K562 (cell line): Measurements from ENCODE around the gene ERP27.

Experiments
- ETV1 ChIP-seq: fragments of 450-650 bp; conservative IDR thresholded peaks from 2 replicates; pipeline ENCODE4 v1.6.1; 2016; ENCODE audit warnings: missing genetic modification characterization, control low read depth, low read depth, missing compliant biosample characterization
- PML ChIP-seq: IDR thresholded peaks from 2 replicates; pipeline ENCODE4 v1.6.1; 2012; ENCODE audit warnings: low read length, inconsistent platforms
- RBM25 ChIP-seq: fragments of 200-400 bp; formaldehyde crosslinking; IDR thresholded peaks from 2 replicates; pipeline ENCODE4 v1.6.1; 2018; ENCODE audit warnings: low read length, low read depth, moderate library complexity; ENCODE audit not compliant: severe bottlenecking
- RCOR1 ChIP-seq, 2 experiments: IDR thresholded peaks; 2 replicates each; pipeline ENCODE4 v1.6.1; 2012; ENCODE audit warnings: low read depth in 2 of 2, low read length in 2 of 2, borderline replicate concordance in 1 of 2, improper control_type of control experiment in 1 of 2
- TF ChIP-seq, protein P1 (sequence below): fragments of 250-450 bp; sonication (Bioruptor Pico); IDR thresholded peaks from 2 replicates; pipeline ENCODE4 v1.8.0; 2022; ENCODE audit warnings: inconsistent platforms
- TF ChIP-seq, protein P2 (sequence below), 3 experiments: IDR thresholded peaks in 2 of 3; conservative IDR thresholded peaks in 1 of 3; 2 replicates each; pipeline ENCODE4 v1.5.1; 2011 to 2012; ENCODE audit warnings: low read length in 3 of 3, mild to moderate bottlenecking in 3 of 3, control low read depth in 2 of 3, improper control_type of control experiment in 1 of 3, inconsistent platforms in 1 of 3, low read depth in 1 of 3, mixed read lengths in 1 of 3, moderate library complexity in 1 of 3; ENCODE audit not compliant: insufficient read depth in 2 of 3

DNA sequence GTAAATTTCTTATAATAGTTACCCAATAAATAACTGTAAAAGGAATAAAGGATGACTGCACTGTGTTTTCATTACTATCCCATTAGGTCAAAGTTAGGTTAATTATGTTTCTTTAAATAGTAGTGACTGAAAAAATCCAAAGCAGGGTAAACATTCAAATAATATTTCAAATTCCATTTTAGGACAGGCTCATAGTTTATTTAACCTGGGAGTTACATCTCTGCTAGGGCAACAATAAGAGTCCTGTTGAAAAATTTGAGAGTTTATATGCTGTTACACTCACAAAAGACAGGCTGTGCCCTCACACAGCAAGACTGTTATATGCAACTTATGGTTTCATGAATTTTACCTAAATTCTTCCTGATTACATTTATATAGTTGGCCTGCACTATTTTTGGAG, 8.0 kb downstream of the ERP27 start:
- TF ChIP-seq RBM25 (no peak), ETV1 (tag) (no peak), RCOR1 (IDR thresholded peaks at IDR 0.05; ENCODE audit: borderline replicate concordance in 1 of 2, low read depth in 2 of 2, low read length in 2 of 2) (no peak), PML (no peak)
- TF ChIP-seq, protein P1, sequence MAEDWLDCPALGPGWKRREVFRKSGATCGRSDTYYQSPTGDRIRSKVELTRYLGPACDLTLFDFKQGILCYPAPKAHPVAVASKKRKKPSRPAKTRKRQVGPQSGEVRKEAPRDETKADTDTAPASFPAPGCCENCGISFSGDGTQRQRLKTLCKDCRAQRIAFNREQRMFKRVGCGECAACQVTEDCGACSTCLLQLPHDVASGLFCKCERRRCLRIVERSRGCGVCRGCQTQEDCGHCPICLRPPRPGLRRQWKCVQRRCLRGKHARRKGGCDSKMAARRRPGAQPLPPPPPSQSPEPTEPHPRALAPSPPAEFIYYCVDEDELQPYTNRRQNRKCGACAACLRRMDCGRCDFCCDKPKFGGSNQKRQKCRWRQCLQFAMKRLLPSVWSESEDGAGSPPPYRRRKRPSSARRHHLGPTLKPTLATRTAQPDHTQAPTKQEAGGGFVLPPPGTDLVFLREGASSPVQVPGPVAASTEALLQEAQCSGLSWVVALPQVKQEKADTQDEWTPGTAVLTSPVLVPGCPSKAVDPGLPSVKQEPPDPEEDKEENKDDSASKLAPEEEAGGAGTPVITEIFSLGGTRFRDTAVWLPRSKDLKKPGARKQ (CRISPR knock-in tag) = no peak
- TF ChIP-seq, protein P2, sequence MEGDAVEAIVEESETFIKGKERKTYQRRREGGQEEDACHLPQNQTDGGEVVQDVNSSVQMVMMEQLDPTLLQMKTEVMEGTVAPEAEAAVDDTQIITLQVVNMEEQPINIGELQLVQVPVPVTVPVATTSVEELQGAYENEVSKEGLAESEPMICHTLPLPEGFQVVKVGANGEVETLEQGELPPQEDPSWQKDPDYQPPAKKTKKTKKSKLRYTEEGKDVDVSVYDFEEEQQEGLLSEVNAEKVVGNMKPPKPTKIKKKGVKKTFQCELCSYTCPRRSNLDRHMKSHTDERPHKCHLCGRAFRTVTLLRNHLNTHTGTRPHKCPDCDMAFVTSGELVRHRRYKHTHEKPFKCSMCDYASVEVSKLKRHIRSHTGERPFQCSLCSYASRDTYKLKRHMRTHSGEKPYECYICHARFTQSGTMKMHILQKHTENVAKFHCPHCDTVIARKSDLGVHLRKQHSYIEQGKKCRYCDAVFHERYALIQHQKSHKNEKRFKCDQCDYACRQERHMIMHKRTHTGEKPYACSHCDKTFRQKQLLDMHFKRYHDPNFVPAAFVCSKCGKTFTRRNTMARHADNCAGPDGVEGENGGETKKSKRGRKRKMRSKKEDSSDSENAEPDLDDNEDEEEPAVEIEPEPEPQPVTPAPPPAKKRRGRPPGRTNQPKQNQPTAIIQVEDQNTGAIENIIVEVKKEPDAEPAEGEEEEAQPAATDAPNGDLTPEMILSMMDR (IDR thresholded peaks at IDR 0.05 in 2 of 3, conservative IDR thresholded peaks at IDR 0.05 in 1 of 3; ENCODE audit: insufficient read depth in 2 of 3, low read depth in 1 of 3, low read length in 3 of 3) = no peak
